Left lung (tissue), 10 donors: ENCODE measurements around the gene UQCR10. TPM values are rescaled to one million over a fixed set of nuclear protein-coding genes. Genes with fewer than 3 reads are reported as not detected.
A peak's percentile ranks its signal among the peaks of the same experiment; 100 is the strongest.

ENCODE experiments used
- ATAC-seq: fragments of 200-7000 bp; cut with Tn5 transposase; one replicate; pipeline ENCODE4 v1.9.1; 2020; ENCODE audit warnings: moderate library complexity
- DNase-seq, 4 donors: peaks; one replicate each; pipeline ENCODE4 v3.0.0-alpha.2; 2013 to 2020
- H3K27ac ChIP-seq, 2 donors: fragments of 200-600 bp; sonication (generic) in 1 of 2; one replicate each; pipeline versions ENCODE4 v1.5.0 to v1.8.0; 2020 to 2021
- H3K27me3 ChIP-seq, 2 donors: fragments of 200-600 bp; sonication (generic) in 1 of 2; one replicate each; pipeline versions ENCODE4 v1.5.0 to v1.8.0; 2020 to 2021
- H3K36me3 ChIP-seq, 2 donors: fragments of 200-600 bp; sonication (generic) in 1 of 2; one replicate each; pipeline versions ENCODE4 v1.5.0 to v1.8.0; 2020 to 2021
- H3K4me1 ChIP-seq, 2 donors: fragments of 200-600 bp; one replicate each; pipeline ENCODE4 v1.8.0; 2021
- H3K4me3 ChIP-seq, 2 donors: fragments of 200-600 bp; sonication (generic) in 1 of 2; one replicate each; pipeline versions ENCODE4 v1.5.0 to v1.8.0; 2020 to 2021; ENCODE audit warnings: mild to moderate bottlenecking in 1 of 2
- H3K9me3 ChIP-seq, 2 donors: fragments of 200-600 bp; sonication (generic) in 1 of 2; one replicate each; pipeline versions ENCODE4 v1.5.0 to v1.8.0; 2020 to 2021
- intact Hi-C, 2 donors: fragments of 100-400 bp; cut with DNase I; formaldehyde crosslinking; loops; one replicate each; pipeline versions ENCODE4 v1.11.2 to v1.14.2; 2022
- polyA plus RNA-seq, 6 donors: library from polyadenylated mRNA; unstranded; fragments of 120-200 nt; gene quantifications; one replicate each; pipeline ENCODE4 v1.2.1, GENCODE V29; 2013; ENCODE audit not compliant: insufficient read length in 6 of 6
- total RNA-seq, 2 donors: library from RNA; stranded (reverse); fragmentation: NEBNext Ultra II Directional; extraction: Animal tissue kit (Norgen Biotek cat#: 25700); gene quantifications; one replicate each; pipeline ENCODE4 v1.2.1, GENCODE V29; 2021
- TF ChIP-seq, protein P1 (sequence below), 2 donors: fragments of 200-600 bp; sonication (generic) in 1 of 2; IDR thresholded peaks; one replicate each; pipeline versions ENCODE4 v1.5.0 to v1.8.0; 2021; ENCODE audit warnings: antibody characterized with exemption in 2 of 2
- donor health status: DM: no; HTN: yes; CAD: no.
- donor health status: DM: no; HTN: no; CAD: no.

The UQCR10 gene
- total and polyA plus RNA-seq, 8 donors: 77.4 to 154 (median 116) TPM

DNA sequence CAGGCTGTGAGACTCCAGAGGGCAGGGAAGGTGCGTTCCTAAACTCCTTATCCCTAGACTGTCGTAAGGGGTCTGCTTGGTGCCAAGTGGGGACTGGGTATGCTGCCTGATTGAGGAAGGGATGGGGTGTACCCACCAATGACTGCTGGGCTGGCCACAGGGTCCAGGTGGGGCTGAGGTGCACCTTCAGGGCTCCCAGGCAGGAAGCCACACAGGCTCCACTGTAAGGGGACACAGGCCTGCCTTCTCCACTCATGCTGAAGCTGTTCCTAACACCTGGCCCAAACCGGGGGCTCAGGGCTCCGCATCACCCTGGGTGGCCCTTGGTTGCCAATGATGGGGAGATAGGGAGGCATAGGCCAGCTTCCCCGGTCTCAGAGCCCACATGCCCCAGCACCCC, 27.0 kb upstream of the UQCR10 start:
- intact Hi-C loops: no loop called here
- no peaks in the 10 kb centered on the region for H3K9me3 ChIP-seq
- peaks cover 0 to 80% of the 10 kb centered on the region in 2 donors for H3K36me3 ChIP-seq
- TF ChIP-seq, protein P1, sequence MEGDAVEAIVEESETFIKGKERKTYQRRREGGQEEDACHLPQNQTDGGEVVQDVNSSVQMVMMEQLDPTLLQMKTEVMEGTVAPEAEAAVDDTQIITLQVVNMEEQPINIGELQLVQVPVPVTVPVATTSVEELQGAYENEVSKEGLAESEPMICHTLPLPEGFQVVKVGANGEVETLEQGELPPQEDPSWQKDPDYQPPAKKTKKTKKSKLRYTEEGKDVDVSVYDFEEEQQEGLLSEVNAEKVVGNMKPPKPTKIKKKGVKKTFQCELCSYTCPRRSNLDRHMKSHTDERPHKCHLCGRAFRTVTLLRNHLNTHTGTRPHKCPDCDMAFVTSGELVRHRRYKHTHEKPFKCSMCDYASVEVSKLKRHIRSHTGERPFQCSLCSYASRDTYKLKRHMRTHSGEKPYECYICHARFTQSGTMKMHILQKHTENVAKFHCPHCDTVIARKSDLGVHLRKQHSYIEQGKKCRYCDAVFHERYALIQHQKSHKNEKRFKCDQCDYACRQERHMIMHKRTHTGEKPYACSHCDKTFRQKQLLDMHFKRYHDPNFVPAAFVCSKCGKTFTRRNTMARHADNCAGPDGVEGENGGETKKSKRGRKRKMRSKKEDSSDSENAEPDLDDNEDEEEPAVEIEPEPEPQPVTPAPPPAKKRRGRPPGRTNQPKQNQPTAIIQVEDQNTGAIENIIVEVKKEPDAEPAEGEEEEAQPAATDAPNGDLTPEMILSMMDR (IDR thresholded peaks at IDR 0.05): no peak
- no peaks in the 10 kb centered on the region for H3K4me1 ChIP-seq
- no peaks in the 10 kb centered on the region for H3K27me3 ChIP-seq
- ATAC-seq (no peak), DNase-seq (no peak)
- no peak overlapping the region for H3K27ac ChIP-seq
- no peak overlapping the region for H3K4me3 ChIP-seq

- peaks cover 0 to 89% of the 10 kb centered on the region in 2 donors for H3K36me3 ChIP-seq
- ATAC-seq: no peak
These were observed 25.2 kb upstream of the UQCR10 start for GRCh38 chr22:29741926-29742325.

DNA sequence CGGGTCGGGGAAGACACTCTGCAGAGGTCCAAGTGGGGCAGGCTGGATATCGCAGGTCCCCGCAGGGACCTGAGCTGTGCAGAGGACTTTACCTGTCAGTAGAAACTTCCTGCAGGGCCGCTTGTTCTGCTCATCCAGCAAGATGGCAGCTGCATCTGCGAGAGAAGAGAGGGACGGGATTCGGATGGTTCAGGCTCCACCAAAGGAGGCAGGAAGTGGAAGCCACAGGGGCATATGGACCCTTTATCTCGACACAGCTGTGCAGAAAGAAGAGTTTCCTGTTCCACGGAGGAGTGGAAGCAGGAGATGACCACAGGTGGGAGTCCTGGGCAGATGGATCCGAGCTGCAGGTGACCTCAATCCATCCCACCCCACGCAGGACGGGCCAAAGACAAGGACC, 24.8 kb upstream of the UQCR10 start:
- ATAC-seq (no peak), DNase-seq (no peak)
- TF ChIP-seq, protein P1 (IDR thresholded peaks at IDR 0.05): no peak
- Histone ChIP-seq H3K4me1 (no peaks in the 10 kb centered on the region), H3K27ac (no peak overlapping the region), H3K4me3 (no peak overlapping the region), H3K27me3 (no peaks in the 10 kb centered on the region), H3K36me3 (peaks cover 0 to 90% of the 10 kb centered on the region in 2 donors), H3K9me3 (no peaks in the 10 kb centered on the region)
- intact Hi-C loops: no loop called here

More at GRCh38 chr22:29741926-29742325, 25.2 kb upstream of the UQCR10 start:
- Histone ChIP-seq H3K4me3 (no peak overlapping the region), H3K9me3 (no peaks in the 10 kb centered on the region), H3K4me1 (no peaks in the 10 kb centered on the region), H3K27me3 (no peaks in the 10 kb centered on the region), H3K27ac (no peak overlapping the region)
- intact Hi-C loops: no loop called here
- TF ChIP-seq, protein P1 (IDR thresholded peaks at IDR 0.05): no peak
- no peak for DNase-seq

GRCh38 chr22:29744902-29745301, 22.3 kb upstream of the UQCR10 start:
- DNase-seq (peak in 1 of 4 donors; percentile 37), ATAC-seq (no peak)
- intact Hi-C loops: no loop called here
- TF ChIP-seq, protein P1 (IDR thresholded peaks at IDR 0.05): no peak
- peaks cover 0 to under 1% of the 10 kb centered on the region in 2 donors for H3K4me1 ChIP-seq
- peaks cover 0 to 81% of the 10 kb centered on the region in 2 donors for H3K36me3 ChIP-seq
- H3K4me3 ChIP-seq: no peak overlapping the region
- no peak overlapping the region for H3K27ac ChIP-seq
- no peaks in the 10 kb centered on the region for H3K27me3 ChIP-seq
- no peaks in the 10 kb centered on the region for H3K9me3 ChIP-seq

DNA sequence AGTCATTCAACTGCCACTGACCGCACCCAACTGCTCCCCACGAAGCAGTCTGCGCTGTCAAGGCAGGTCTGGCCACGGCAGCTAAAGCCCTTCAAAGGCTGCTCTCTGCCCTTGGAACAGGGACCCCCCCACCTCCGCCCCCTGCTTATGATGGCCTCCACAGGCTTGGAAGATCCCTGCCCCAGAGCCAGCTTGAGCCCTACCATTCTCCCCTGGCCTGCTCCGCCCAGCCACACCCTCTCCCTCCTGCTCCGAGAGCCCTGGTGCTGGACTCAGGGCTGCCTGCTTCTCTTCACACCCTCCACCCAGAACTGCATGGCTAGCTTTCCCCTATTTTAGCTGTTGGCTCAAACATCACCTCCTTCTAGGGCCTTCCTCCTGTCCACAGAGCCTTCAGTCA, 19.3 kb upstream of the UQCR10 start:
- Histone ChIP-seq H3K27me3 (no peaks in the 10 kb centered on the region), H3K27ac (no peak overlapping the region), H3K4me3 (no peak overlapping the region), H3K36me3 (peaks cover 0 to 59% of the 10 kb centered on the region in 2 donors), H3K4me1 (peaks cover 0 to 23% of the 10 kb centered on the region in 2 donors), H3K9me3 (no peaks in the 10 kb centered on the region)
- TF ChIP-seq, protein P1 (IDR thresholded peaks at IDR 0.05): no peak
- ATAC-seq (no peak), DNase-seq (no peak)
- intact Hi-C loops: no loop called here
